HepG2 (cell line): ENCODE results near the gene HDAC10. TPM values are rescaled to one million over a fixed set of nuclear protein-coding genes. Genes with fewer than 3 reads are reported as not detected.

Experiments used
- ARID4A ChIP-seq: sonication (generic); formaldehyde crosslinking; IDR thresholded peaks from 2 replicates; pipeline ENCODE4 v1.5.0; 2020; ENCODE audit warnings: mild to moderate bottlenecking, missing genetic modification reagents, borderline replicate concordance
- GLMP ChIP-seq: sonication (generic); formaldehyde crosslinking; IDR thresholded peaks from 2 replicates; pipeline ENCODE4 v1.9.0; 2021; ENCODE audit warnings: missing genetic modification reagents, mild to moderate bottlenecking, borderline replicate concordance
- PAXIP1 ChIP-seq: sonication (generic); formaldehyde crosslinking; conservative IDR thresholded peaks from 2 replicates; pipeline ENCODE4 v1.4.0; 2020; ENCODE audit warnings: mild to moderate bottlenecking, missing genetic modification reagents, moderate library complexity
- RARA ChIP-seq: IDR thresholded peaks from 2 replicates; pipeline ENCODE4 v1.6.1; 2016; ENCODE audit warnings: missing genetic modification reagents, missing compliant biosample characterization
- SAP130 ChIP-seq: IDR thresholded peaks from 2 replicates; pipeline ENCODE4 v1.6.1; 2016; ENCODE audit warnings: low read depth
- TFAP4 ChIP-seq: sonication (generic); IDR thresholded peaks from 2 replicates; pipeline ENCODE4 v1.6.1; 2016; ENCODE audit warnings: low read depth, borderline replicate concordance
- ZNF687 ChIP-seq: sonication (generic); formaldehyde crosslinking; IDR thresholded peaks from 2 replicates; pipeline ENCODE4 v1.5.1; 2020; ENCODE audit warnings: mild to moderate bottlenecking, missing genetic modification reagents, moderate library complexity
- polyA plus RNA-seq, 8 experiments: library from polyadenylated mRNA; depleted of rRNA in 3 of 8; stranded (reverse) in 7 of 8; unstranded in 1 of 8; fragments of >200 nt; fragmentation: Illumina TruSeq in 4 of 8; extraction: Trizol in 4 of 8; gene quantifications; 2 replicates each; pipeline versions ENCODE4 v1.2.1 to v1.2.3, GENCODE V29; 2011 to 2016; ENCODE audit warnings: low read depth in 4 of 8, missing spikeins in 1 of 8, mixed read lengths in 1 of 8; ENCODE audit not compliant: insufficient read depth in 1 of 8
- total RNA-seq, 5 experiments: library from RNA; depleted of rRNA; stranded (reverse); fragments of >200 nt; fragmentation: Illumina TruSeq; extraction: Trizol; gene quantifications; 2 replicates each; pipeline ENCODE4 v1.2.3, GENCODE V29; 2016; ENCODE audit warnings: low read depth in 1 of 5

The HDAC10 gene
- total and polyA plus RNA-seq, 2 of the 13 experiments (the other 11 are each of a cell fraction or from before 2014, with no cell fraction given): 13.9 to 14.9 TPM

GRCh38 chr22:50225200-50225969 lies 25.7 kb downstream of the HDAC10 start (continued):
- TF ChIP-seq ARID4A (CRISPR knock-in tag): peak; percentile 64; the same call in 1 of the 2 replicates
- TF ChIP-seq ZNF687: peak; percentile 58
- peak; percentile 46 for TF ChIP-seq RARA
- peak; percentile 87; the same call in 1 of the 2 replicates for TF ChIP-seq TFAP4
- TF ChIP-seq PAXIP1 (CRISPR knock-in tag): peak; percentile 52
- no peak for TF ChIP-seq GLMP (CRISPR knock-in tag)
- TF ChIP-seq SAP130 (CRISPR knock-in tag): 0 out of 2 replicates have a peak, but pooled peaks have one; percentile 23
- TF ChIP-seq, all 625 proteins: peak for 23
